Thyroid gland (tissue), 4 donors: ENCODE data around the gene CFAP299. TPM values are rescaled to one million over a fixed set of nuclear protein-coding genes. Genes with fewer than 3 reads are reported as not detected.

Source experiments
- DNase-seq, 2 donors: peaks; one replicate each; pipeline ENCODE4 v3.0.0-alpha.2; 2019
- H3K27ac ChIP-seq, 3 donors: fragments of 200-600 bp; sonication (generic); 1 replicate in 2 of 3; 2 replicates in 1 of 3; pipeline ENCODE4 v1.5.1; 2016 to 2019; ENCODE audit warnings: mild to moderate bottlenecking in 1 of 3, moderate library complexity in 1 of 3
- H3K27me3 ChIP-seq: fragments of 200-600 bp; sonication (generic); one replicate; pipeline ENCODE4 v1.5.1; 2019
- H3K36me3 ChIP-seq, 2 donors: fragments of 200-600 bp; sonication (generic); one replicate each; pipeline ENCODE4 v1.5.1; 2016 to 2019
- H3K4me1 ChIP-seq, 2 donors: fragments of 200-600 bp; sonication (generic); one replicate each; pipeline ENCODE4 v1.5.1; 2017 to 2019
- H3K4me3 ChIP-seq, 3 donors: fragments of 200-600 bp; sonication (generic); replicated peaks in 1 of 3; 1 replicate in 2 of 3; 2 replicates in 1 of 3; pipeline ENCODE4 v1.5.1; 2016; ENCODE audit warnings: mild to moderate bottlenecking in 1 of 3
- H3K9me3 ChIP-seq: fragments of 200-600 bp; sonication (generic); one replicate; pipeline ENCODE4 v1.5.1; 2017
- POLR2A ChIP-seq, 2 donors: fragments of 450-650 bp; IDR thresholded peaks; one replicate each; pipeline ENCODE4 v1.6.1; 2017; ENCODE audit warnings: antibody characterized with exemption in 2 of 2, mild to moderate bottlenecking in 2 of 2, moderate library complexity in 1 of 2
- WGBS, 2 donors: methylation state at CpG; one replicate each; pipeline ENCODE4 v1.1.5; 2017; 5-methylcytosine and 5-hydroxymethylcytosine counted together
- intact Hi-C: fragments of 100-400 bp; cut with DNase I; formaldehyde crosslinking; loops from one replicate; pipeline ENCODE4 v1.15.1; 2023
- total RNA-seq, 4 donors: library from RNA; depleted of rRNA; stranded (reverse); fragments of >200 nt; gene quantifications; one replicate each; pipeline ENCODE4 v1.2.3, GENCODE V29; 2016
- TF ChIP-seq, protein P1 (sequence below), 6 experiments: fragments of 200-600 bp in 3 of 6; fragments of 450-650 bp in 3 of 6; sonication (generic) in 3 of 6; IDR thresholded peaks; one replicate each; pipeline ENCODE4 v1.5.1; 2016 to 2019; ENCODE audit warnings: antibody characterized with exemption in 6 of 6, mild to moderate bottlenecking in 2 of 6, inconsistent platforms in 1 of 6, moderate library complexity in 1 of 6

CFAP299 gene
- total RNA-seq, 4 donors from 2014 or later: 1.3 to 2.8 (median 2.7) TPM; not detected in 1

DNA sequence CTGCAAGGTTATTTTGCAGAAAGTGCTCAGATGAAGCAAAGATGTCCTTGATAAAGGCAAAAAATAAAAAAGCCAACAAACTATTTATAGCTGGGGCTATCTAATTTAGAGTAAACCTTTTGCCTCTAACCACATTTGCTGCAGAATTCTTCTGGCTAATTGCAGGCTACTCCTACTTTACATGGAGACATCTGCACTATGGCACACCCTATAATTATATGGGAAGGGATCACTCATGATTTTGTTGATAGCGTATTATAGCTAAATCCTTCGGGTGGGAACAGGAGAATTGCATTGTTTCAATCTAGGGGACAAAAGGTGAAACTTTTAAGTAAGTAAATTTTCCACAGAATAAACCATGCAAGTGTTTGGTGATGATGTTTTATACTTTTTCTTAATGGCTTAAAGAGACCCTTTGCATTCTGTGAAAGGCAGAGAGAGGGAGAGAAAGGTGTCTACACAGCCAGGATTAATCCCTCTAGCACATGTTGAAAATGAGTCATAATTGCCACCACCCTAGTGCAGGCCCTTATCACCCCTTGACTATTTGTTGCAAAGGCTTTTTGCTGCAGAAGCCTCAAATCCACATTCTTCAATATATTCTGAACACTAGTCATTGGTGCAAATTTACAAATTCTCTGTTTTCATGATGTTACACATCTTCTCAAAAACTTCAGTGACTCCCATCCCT, 473.7 kb downstream of the CFAP299 start:
- WGBS, 2 donors: 88 to 93% methylated on average over 2 of the region's 2 CpGs
- Histone ChIP-seq H3K9me3 (no peaks in the 10 kb centered on the region), H3K27ac (no peak overlapping the region), H3K36me3 (no peaks in the 10 kb centered on the region), H3K4me1 (no peaks in the 10 kb centered on the region), H3K4me3 (no peak overlapping the region), H3K27me3 (no peaks in the 10 kb centered on the region)
- intact Hi-C loops: no loop called here
- TF ChIP-seq, protein P1, sequence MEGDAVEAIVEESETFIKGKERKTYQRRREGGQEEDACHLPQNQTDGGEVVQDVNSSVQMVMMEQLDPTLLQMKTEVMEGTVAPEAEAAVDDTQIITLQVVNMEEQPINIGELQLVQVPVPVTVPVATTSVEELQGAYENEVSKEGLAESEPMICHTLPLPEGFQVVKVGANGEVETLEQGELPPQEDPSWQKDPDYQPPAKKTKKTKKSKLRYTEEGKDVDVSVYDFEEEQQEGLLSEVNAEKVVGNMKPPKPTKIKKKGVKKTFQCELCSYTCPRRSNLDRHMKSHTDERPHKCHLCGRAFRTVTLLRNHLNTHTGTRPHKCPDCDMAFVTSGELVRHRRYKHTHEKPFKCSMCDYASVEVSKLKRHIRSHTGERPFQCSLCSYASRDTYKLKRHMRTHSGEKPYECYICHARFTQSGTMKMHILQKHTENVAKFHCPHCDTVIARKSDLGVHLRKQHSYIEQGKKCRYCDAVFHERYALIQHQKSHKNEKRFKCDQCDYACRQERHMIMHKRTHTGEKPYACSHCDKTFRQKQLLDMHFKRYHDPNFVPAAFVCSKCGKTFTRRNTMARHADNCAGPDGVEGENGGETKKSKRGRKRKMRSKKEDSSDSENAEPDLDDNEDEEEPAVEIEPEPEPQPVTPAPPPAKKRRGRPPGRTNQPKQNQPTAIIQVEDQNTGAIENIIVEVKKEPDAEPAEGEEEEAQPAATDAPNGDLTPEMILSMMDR (IDR thresholded peaks at IDR 0.05): no peak
- no peak for TF ChIP-seq POLR2A (IDR thresholded peaks at IDR 0.05)
- DNase-seq: no peak

DNA sequence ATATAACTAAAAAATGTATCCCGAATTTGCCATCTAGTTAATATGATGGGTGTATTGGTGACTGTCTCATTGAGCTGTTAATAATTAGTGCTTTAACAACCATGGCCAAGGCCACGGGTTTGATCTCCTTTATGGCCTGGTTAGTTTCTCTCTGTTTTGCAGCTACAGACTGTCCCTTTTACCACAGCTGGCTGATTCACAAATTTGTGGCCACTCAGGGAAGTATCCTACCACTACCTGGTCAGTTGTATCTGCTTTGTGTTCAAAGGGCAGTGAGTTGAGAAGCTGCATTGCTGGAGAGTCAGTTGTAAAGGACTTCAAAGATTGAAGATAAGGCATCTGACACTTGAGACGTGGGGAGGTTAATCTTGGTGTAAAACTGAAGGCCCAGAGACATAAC, 475.9 kb downstream of the CFAP299 start:
- Histone ChIP-seq H3K9me3 (no peaks in the 10 kb centered on the region), H3K4me1 (no peaks in the 10 kb centered on the region), H3K36me3 (no peaks in the 10 kb centered on the region), H3K27me3 (no peaks in the 10 kb centered on the region), H3K27ac (no peak overlapping the region), H3K4me3 (no peak overlapping the region)
- no peak for TF ChIP-seq POLR2A (IDR thresholded peaks at IDR 0.05)
- TF ChIP-seq, protein P1 (IDR thresholded peaks at IDR 0.05): no peak
- WGBS, 2 donors: 52 to 60% methylated on average over 3 of the region's 3 CpGs
- no peak for DNase-seq
- intact Hi-C loops: no loop called here

DNA sequence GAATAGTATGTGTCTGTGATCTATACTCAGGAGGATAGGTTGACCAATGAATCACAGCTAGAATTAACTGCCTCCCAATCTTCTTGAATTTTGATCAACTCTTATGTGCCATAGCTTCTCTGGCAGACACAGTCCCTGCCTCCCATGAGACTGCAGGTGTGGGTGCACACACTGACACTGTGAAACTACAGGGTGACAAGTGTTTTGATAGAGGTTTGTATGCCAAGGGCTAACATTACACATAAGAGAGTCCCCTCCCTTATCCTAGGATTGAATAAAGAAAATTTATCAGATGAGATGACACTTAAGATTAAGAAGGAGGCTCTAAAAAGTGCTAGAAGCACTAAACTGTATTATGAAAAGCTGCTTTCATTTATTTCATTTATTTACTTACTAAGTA, 476.6 kb downstream of the CFAP299 start:
- intact Hi-C loops: no loop called here
- Histone ChIP-seq H3K4me1 (no peaks in the 10 kb centered on the region), H3K36me3 (no peaks in the 10 kb centered on the region), H3K27me3 (no peaks in the 10 kb centered on the region), H3K4me3 (no peak overlapping the region), H3K27ac (no peak overlapping the region), H3K9me3 (no peaks in the 10 kb centered on the region)
- DNase-seq: no peak
- TF ChIP-seq, protein P1 (IDR thresholded peaks at IDR 0.05): no peak
- TF ChIP-seq POLR2A (IDR thresholded peaks at IDR 0.05): no peak

DNA sequence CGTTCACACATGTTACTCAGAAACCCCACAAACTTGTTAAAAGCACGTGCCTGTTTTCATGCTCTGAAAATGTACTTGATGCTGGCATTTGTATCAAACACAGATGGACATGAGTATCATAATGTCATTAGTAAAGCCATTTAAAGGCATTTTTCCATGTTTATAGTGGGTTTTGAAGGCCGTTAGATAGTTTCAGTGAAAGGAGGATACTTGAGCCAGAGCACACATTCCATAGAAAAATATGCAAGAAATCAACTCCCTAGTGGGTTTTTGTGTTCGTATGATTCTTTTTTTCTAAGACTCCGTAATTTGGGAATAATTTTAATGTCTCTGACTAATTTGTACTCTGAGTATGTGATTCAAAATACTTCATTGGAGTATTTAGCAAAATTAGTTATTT, 478.7 kb downstream of the CFAP299 start:
- WGBS, 2 donors: 62 to 68% methylated on average over 5 of the region's 5 CpGs
- no peaks in the 10 kb centered on the region for H3K27me3 ChIP-seq
- no peak for TF ChIP-seq POLR2A (IDR thresholded peaks at IDR 0.05)
- TF ChIP-seq, protein P1 (IDR thresholded peaks at IDR 0.05): no peak
- no peak overlapping the region for H3K27ac ChIP-seq
- H3K9me3 ChIP-seq: no peaks in the 10 kb centered on the region
- H3K36me3 ChIP-seq: no peaks in the 10 kb centered on the region
- intact Hi-C loops: no loop called here
- no peak overlapping the region for H3K4me3 ChIP-seq
- no peak for DNase-seq
- no peaks in the 10 kb centered on the region for H3K4me1 ChIP-seq

DNA sequence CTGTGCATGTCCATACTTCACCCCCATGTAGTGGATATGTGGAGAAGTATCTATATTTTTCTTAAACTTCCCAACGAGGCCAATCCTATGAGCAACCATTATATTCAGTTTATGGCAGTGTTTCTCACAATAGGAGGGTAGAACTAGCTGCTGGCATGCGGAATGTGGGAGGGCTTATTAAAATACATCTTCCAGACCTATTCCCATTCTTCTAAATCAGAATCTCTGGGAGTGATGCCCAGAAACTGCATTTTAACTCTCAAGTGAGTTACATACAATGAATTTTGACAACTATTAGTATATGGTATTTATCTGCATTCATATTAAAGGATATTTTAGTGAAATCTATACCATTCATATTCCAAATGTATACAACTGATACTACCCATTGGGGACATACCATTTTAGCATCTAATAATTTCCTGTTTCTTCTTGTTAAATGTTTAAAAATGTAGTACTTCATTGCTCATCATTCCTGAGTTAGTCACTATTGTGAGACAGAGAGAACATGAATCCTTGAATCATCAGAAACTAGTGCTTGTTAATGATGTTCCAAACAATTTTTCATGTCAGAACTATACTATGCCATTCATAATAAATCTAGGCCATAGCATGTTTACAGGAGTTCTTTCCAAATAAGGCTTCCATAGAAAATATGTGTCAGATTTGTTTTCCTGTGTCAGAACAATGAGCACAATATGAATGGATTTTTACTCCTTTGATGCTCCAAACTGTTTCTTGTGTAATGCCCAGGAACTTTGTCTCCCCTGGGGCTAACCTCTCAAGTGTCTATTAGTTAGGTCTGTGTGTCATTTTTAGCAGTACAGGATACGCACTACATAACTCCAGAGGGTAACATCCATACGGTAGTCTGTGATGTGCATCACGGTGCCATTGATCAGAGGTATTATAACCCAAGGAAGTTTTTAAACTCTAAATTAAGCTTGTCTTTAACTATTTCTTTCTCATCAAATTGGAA, 496.1 kb downstream of the CFAP299 start:
- no peak for TF ChIP-seq POLR2A (IDR thresholded peaks at IDR 0.05)
- TF ChIP-seq, protein P1 (IDR thresholded peaks at IDR 0.05): no peak
- Histone ChIP-seq H3K27me3 (no peaks in the 10 kb centered on the region), H3K27ac (no peak overlapping the region), H3K4me1 (no peaks in the 10 kb centered on the region), H3K4me3 (no peak overlapping the region), H3K9me3 (no peaks in the 10 kb centered on the region), H3K36me3 (no peaks in the 10 kb centered on the region)
- 74 to 81% methylated on average over 5 of the region's 5 CpGs for WGBS, 2 donors
- intact Hi-C loops: no loop called here
- no peak for DNase-seq
